ENCODE data around the gene SUPT5H.

Gene SUPT5H

DNA sequence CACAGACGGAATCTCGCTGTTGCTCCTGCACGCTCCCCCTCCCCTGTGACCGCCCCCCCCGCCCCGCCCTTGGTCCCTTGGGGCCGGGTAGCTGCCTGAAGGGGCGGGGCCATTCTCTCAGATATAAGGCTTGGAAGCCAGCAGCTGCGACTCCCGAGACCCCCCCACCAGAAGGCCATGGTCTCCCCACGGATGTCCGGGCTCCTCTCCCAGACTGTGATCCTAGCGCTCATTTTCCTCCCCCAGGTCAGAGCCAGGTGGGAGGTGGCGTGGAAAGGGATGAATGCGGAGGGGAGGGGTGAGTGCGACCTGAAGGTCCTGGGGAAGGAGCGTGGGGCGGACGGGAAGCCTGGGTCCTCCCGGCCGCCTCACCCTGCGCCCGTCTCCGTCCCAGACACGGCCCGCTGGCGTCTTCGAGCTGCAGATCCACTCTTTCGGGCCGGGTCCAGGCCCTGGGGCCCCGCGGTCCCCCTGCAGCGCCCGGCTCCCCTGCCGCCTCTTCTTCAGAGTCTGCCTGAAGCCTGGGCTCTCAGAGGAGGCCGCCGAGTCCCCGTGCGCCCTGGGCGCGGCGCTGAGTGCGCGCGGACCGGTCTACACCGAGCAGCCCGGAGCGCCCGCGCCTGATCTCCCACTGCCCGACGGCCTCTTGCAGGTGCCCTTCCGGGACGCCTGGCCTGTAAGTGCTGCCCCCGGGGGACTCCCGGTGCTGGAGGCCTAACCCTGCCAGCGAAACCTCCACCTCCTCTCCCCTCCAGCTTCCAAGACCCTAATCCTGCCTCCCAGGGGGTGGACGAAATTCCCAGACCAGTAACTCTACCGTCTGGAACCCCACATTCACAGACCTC, 53.6 kb downstream of the SUPT5H start, which contains the start of gene DLL3:
Gene DLL3, plus strand, starts transcription at position 150 of the 845 bp plus-strand sequence. Its CDS starts 28 bp downstream, at position 178.
- DNase-seq, result peak; percentile 67

DNA sequence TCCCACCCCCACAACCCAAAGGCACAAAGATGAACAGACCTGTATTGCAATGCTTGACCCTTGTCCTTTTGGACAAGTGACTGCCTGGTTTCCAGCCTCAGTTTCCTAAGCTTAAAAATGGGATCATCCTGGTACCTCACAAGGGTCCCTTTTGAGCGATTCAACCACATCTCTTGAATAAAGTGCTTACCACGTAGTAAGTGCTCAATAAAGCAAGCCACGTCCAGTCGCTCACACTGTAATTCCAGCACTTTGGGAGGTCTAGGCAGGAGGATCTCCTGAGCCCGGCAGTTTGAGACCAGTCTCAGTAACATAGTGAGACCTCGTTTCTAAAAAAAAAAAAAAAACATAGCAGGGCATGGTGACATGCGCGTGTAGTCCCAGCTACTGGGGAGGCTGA, 54.5 kb downstream of the SUPT5H start:
- no peak for DNase-seq

DNA sequence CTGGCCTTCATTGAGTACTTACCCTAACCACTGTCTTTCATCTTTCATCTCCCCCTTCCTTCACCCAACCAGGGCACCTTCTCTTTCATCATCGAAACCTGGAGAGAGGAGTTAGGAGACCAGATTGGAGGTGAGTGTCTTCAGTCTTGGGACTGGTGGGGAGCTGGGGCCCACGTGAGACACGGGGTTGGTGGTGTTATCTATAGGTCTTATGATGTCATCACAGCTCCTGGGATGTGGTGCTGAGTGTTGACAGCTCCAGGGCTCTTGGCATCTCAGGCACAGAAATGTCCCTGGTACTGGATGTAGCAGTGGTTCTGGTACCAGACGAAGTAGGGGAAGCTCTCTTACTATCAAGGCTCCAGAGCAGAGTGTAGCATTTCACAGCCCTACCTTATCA, 55.2 kb downstream of the SUPT5H start:
- DNase-seq, result no peak

DNA sequence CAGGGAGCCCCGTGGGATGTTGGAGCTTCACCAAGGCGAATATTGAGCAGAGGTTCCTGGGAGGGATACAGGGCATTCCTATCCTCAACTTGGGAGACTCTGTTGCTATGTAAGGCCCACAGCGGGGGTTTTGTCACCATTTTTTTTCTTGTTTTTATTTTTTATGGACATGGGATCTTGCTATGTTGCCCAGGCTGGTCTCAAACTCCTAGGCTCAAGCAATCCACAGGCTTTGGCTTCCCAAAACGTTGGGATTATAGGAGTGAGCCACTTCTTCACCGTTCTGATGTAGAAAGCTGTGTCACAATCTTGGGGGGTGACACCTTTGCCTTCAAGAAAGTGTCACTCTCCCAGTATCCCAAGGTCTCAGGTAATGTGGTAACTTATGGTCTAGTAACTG, 56.0 kb downstream of the SUPT5H start:
- DNase-seq, result no peak

DNA sequence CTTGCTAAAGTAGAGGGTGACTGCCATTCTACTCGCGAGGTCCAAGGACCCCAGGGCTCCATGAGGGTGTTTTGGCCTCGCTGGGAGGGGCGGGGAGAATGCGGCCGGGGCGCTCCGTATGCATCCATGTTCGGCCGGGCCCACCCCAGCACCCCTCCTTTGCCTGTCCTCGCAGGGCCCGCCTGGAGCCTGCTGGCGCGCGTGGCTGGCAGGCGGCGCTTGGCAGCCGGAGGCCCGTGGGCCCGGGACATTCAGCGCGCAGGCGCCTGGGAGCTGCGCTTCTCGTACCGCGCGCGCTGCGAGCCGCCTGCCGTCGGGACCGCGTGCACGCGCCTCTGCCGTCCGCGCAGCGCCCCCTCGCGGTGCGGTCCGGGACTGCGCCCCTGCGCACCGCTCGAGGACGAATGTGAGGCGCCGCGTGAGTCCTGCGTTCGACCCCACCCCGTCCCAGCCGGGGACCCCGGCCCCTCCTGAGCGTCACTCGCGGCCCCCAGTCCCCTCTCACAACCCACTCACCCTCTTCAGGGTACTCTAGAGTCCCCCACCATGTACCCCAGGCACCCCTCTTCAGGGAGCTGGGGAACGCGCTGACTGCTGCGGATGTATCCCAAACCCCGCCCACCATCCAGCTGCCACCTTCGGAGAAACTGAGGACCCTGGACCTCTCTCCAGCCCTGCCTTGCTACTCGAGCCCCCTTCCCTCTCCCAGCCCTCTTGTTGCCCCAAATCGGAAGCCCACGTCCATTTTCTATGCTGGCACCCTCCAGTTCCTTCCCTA, 57.4 kb downstream of the SUPT5H start:
- DNase-seq, result no peak

DNA sequence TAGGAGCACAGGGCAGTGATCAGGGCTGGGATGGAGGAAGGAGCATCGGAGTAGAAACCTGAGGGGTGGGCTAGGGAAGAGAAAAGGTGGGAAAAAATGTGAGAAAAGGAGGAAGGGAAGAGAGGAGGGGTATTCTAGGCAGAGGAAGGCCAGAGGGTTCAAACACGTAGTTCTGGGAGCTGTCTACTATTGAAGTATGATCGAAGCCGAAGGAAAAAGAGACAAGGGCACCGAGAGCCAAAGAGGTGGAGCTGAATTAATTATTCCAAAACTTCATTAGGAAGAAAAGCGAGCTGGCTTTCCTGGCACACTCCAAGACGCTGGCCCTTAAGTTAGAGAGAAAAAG, 61.2 kb downstream of the SUPT5H start:
- DNase-seq, result no peak

DNA sequence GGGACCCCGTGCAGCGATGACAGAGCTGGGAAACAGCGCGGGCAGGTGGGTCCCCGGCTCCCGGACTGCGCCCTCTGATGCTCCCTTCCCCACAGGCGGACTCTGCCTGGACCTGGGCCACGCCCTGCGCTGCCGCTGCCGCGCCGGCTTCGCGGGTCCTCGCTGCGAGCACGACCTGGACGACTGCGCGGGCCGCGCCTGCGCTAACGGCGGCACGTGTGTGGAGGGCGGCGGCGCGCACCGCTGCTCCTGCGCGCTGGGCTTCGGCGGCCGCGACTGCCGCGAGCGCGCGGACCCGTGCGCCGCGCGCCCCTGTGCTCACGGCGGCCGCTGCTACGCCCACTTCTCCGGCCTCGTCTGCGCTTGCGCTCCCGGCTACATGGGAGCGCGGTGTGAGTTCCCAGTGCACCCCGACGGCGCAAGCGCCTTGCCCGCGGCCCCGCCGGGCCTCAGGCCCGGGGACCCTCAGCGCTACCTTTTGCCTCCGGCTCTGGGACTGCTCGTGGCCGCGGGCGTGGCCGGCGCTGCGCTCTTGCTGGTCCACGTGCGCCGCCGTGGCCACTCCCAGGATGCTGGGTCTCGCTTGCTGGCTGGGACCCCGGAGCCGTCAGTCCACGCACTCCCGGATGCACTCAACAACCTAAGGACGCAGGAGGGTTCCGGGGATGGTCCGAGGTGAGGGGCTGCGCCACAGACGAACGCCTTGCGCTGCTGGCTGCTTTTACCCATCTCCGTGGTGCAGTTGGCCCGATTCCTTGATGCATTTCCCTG, 61.7 kb downstream of the SUPT5H start:
- peak; percentile 91 for DNase-seq

DNA sequence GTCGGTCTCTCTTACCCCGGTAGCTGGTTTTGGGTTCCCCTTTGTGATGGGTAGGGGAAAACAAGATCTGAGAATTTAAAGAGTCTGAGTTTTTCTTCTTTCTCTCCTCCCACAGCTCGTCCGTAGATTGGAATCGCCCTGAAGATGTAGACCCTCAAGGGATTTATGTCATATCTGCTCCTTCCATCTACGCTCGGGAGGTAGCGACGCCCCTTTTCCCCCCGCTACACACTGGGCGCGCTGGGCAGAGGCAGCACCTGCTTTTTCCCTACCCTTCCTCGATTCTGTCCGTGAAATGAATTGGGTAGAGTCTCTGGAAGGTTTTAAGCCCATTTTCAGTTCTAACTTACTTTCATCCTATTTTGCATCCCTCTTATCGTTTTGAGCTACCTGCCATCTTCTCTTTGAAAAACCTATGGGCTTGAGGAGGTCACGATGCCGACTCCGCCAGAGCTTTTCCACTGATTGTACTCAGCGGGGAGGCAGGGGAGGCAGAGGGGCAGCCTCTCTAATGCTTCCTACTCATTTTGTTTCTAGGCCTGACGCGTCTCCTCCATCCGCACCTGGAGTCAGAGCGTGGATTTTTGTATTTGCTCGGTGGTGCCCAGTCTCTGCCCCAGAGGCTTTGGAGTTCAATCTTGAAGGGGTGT, 62.5 kb downstream of the SUPT5H start:
- DNase-seq, result peak; percentile 48

DNA sequence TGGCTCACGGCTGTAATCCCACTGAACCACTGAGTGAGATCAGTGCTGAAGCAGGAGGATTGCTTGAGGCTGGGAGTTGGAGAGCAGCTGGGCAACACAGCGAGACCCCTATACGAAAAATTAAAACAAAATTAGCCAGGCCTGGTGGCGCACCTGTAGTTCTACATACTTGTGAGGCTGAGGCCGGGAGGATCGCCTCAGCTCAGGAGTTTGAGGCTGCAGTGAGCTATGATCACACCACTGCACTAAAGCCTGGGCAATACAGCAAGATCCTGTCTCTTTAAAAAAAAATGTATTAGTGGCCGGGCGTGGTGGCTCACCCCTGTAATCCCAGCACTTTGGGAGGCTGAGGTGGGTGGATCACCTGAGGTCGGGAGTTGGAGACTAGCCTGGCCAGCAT, 63.2 kb downstream of the SUPT5H start:
- DNase-seq, result no peak

DNA sequence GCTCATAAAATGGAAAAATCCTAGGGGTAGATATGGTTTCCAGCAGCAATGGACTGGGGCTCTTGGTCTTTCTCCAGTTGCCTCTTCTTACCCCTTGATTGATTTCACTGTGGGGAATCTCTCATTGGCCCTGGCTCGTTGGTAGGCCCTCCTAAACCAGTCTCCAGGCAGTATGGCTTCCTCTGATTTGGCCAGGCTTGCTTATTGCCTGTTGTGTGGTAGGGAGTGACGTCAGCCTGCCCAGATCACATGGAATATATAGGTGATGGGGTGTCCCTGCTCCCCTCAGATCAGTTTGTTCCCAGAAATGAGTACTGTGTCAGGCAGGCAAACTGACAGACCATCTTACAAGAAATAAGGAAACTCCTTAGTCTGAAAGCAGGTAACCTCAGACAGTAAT, 63.9 kb downstream of the SUPT5H start:
- no peak for DNase-seq

DNA sequence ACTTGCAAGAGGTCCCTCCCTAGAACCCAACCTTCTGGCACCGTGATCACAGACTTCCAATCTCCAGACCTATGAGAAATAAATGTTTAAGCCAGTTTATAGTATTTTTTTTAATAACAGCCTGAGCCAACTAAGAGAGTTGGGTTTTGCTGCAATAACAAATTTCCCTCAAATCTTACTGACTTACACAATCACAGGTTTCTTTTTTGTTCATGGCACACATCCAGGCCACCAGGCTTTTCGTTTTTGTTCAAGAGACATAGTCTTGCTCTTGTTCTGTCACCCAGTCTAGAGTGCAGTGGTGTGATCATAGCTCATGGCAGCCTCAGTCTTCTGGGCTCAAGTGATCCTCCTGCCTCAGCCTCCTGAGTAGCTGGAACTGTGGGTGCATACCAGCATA, 67.6 kb downstream of the SUPT5H start:
- no peak for DNase-seq

DNA sequence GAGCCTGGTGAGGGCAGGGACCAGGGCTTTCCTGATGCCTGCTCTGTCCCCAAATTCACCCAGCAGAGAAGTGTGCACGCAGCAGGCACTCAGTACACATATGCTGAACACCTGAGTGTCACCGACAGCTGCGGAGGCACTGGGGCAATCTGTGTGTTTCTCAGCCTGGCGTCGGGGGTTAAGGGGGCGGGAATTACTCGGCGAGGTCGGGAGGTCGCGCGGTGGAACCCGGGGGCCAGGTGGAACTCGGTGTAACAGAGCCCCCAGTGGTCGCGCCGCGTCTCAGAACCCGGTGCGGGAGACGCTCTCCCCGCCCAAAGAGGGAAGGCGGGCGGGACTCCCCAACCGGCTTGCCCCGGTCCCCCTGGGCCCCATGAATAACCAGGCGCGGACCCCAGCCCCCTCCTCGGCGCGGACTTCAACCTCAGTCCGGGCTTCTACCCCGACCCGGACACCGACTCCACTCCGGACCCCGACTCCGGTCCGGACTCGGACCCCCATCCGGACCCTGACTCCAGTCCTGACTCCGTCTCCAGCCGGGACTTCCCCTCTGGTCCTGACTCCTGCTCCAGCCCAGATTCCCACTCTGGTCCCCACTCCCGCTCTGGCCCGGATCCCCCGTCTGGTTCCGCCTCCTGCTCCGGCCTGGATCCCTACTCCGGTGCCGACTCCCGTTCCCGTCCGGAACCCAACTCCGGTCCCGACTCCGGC, 69.6 kb downstream of the SUPT5H start, which contains the start of gene SELENOV:
Gene SELENOV, plus strand, starts transcription at position 300 of the 711 bp plus-strand sequence. Its CDS starts 74 bp downstream, at position 374.
- DNase-seq, result no peak

DNA sequence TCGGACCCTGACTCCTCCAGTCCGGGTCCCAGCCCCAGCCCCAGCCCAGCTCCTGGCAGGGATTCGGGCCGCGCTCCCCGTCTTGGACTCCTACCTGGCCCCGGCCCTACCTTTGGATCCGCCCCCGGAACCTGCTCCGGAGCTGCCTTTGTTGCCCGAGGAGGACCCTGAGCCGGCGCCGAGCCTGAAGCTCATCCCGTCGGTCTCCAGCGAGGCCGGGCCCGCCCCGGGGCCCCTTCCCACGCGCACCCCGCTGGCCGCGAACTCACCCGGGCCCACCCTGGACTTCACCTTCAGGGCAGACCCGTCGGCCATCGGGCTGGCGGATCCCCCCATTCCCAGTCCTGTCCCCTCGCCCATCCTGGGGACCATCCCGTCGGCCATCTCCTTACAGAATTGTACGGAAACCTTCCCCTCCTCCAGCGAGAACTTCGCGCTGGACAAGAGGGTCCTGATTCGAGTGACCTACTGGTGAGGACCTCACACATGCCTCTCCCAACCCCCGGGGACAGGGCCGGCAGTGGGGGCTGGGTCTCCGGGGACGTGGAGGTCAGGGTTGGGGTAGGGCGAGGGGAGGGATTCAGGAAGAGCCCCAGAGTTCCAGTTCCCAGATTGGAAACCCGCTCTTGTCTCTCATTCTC, 70.3 kb downstream of the SUPT5H start:
- no peak for DNase-seq

DNA sequence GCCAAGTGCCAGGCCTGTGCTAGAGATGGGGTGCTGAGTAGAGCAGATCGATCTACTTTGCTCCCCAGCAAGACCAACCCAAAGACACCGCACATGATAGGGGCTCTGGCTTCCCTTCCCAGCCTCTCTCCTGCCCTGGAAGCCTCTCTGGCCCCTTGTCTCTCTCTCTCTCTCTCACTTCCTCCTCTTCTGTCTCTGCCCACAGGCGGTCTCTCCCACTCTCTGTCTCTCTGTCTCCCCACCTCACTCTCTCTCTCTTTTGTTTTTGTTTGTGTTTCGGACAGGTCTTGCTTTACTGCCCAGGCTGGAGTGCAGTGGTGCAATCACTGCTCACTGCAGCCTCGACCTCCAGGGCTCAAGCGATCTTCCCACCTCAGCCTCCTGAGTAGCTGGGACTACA, 70.9 kb downstream of the SUPT5H start:
- DNase-seq, result no peak

DNA sequence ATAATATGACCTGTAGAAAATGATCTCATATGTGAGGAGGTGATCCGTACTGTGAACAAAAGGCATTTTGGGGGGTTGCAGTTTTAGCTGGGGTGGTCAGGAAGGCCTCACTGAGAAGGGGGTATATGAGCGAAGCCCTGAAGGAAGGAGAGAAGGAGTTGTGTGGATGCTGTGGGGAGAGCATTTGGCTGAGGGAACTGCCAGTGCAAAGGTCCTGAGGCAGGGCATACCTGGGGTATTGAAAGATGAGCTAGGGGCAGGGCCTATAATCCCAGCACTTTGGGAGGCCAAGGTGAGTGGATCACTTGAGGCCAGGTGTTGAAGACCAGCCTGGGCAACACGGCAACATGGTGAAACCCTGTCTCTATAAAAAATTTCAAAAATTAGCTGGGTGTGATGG, 72.0 kb downstream of the SUPT5H start:
- DNase-seq, result no peak

DNA sequence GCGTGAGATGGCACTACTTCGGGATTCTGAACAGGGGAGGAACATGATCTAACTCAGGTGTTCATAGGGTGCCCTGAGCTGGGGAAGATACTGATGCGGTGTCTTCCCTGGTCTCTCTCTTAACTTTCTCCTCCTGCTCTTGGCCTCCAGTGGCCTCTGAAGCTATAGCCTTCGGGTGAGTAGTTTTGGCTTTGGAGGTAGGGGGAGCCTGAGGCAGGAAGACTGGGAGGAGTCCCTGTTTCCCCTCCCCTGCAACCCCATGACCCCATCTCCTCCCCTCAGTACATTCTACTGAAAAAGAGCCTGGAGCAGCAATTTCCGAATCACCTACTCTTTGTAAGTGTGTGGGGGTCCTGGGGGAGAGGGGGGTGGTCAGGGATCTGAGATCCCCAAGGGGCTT, 73.1 kb downstream of the SUPT5H start:
- DNase-seq, result no peak

DNA sequence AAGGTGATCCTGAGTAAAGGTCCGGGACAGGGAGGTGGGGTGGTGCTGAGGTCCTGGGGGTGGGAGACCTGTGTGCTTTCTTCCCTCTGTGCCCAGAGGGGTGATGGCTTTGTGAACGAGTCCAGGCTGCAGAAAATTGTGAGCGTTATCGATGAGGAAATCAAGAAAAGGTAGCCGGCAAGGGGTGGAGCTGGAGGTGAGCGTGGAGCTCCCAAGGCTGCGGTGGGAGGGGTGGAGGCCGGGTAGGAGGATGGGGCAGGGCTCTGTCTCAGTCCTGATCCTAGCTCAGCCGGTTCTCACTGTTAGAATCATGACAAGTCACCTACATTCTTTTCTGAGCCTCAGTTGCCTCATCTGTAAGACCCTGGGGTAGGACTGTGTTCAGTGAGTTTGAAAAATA, 73.6 kb downstream of the SUPT5H start:
- no peak for DNase-seq

DNA sequence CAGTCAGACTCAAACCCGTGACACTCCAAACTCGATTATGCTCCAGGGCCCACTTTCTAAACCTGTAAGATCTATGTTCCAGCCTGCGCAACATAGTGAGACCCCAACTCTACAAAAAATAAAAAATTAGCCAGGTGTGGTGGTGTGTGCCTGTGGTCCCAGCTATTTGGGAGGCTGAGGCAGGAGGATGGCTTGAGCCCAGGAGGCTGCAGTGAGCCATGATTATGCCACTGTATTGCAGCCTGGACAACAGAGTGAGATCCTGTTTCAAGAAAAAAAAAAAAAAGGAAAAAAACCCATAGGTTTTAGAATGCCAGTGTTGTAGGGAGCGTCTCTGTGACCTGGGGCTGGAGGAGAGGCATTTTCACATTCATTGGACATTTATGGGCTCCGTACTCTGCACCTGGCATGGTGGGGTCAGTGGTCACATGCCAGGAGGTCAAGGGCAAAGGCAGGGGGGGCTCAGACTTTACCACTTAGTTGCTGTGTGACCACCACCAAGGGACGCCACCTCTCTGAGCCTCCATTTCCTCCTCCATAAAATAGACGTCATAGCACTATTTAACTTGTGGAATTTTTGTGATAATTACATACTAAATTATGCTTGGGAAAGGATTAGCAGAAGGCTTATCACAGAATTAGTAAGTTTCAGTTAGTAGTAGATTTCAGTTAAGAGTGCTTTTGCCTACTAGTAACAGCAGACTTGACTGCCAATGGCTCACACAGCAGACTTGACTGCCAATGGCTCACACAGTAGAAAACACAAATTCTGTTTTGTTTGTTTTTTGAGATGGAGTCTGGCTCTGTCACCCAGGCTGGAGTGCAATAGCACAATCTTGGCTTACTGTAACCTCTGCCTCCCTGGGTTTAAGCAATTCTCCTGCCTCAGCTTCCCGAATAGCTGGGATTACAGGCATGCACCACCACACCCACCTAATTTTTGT, 75.4 kb downstream of the SUPT5H start:
- no peak for DNase-seq

DNA sequence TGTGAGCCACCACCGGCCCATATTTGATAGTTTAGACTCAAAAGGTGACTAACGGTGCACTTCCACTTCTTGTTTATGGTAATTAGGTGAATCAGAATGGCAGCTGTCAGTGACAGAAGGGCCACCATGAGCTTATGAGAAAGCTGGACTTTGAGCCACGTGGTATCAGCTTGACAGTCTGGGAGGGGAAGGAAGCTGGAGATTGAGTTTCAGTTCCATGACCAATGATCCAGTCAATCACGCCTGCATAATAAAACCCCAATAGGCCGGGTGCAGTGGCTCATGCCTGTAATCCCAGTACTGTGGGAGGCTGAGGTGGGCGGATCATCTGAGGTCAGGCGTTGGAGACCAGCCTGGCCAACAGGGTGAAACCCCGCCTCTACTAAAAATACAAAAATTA, 79.1 kb downstream of the SUPT5H start:
- DNase-seq, result no peak

DNA sequence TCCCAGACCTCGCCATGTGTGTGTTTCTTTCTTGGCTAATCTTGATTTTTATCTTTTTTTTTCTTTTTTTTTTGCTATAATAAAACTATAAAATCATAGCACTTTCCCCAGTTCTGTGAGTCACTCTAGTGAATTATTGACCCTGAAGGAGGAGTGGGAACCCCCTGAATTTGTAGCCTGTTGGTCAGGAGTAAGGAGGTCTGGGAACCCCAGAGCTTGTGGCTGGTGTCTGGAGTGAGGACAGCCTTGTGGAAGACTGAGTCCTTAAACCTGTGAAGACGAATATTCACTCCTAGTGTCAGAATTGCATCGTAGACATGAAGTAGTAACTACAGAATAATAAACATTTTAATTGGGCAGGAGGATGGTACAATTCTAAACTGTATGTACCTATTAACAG, 79.8 kb downstream of the SUPT5H start:
- no peak for DNase-seq

Data from NCI-H1105 treated with DMSO at 0.1 percent for 48 hours (cell line).